ENCODE results near the gene EYS. TPM values are rescaled to one million over a fixed set of nuclear protein-coding genes. Genes with fewer than 3 reads are reported as not detected.

Gene EYS
- total RNA-seq, 1 donor from 2014 or later: 0.08 TPM

DNA sequence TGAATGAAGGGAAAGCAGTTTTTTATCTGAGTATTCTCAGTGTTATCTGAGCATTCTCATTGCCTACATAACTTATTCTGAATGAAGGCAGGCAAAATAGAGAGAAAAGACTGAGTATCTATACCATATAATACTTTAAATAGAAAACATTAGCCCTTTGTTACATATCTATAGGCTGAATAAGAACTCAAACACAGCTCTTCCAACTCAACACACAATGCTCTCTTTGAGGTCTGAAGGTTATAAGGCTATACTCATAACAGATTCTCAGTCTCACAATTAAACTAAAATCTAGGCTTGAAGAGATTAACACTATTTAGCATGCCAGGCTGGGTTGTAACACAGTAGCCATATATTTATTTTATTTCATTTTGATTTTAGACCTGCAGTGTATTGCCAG, 56.9 kb downstream of the EYS start:
- Histone ChIP-seq H3K27ac (replicated peaks) (no peak overlapping the region), H3K36me3 (no peaks in the 10 kb centered on the region), H3K4me3 (no peak overlapping the region), H3K27me3 (ENCODE audit: low read depth) (no peaks in the 10 kb centered on the region), H3K4me1 (no peaks in the 10 kb centered on the region), H3K9me3 (replicated peaks) (peaks cover 4% of the 10 kb centered on the region)
- intact Hi-C loops (cut with micrococcal nuclease): no loop called here
- no peak for DNase-seq
- TF ChIP-seq, protein P1, sequence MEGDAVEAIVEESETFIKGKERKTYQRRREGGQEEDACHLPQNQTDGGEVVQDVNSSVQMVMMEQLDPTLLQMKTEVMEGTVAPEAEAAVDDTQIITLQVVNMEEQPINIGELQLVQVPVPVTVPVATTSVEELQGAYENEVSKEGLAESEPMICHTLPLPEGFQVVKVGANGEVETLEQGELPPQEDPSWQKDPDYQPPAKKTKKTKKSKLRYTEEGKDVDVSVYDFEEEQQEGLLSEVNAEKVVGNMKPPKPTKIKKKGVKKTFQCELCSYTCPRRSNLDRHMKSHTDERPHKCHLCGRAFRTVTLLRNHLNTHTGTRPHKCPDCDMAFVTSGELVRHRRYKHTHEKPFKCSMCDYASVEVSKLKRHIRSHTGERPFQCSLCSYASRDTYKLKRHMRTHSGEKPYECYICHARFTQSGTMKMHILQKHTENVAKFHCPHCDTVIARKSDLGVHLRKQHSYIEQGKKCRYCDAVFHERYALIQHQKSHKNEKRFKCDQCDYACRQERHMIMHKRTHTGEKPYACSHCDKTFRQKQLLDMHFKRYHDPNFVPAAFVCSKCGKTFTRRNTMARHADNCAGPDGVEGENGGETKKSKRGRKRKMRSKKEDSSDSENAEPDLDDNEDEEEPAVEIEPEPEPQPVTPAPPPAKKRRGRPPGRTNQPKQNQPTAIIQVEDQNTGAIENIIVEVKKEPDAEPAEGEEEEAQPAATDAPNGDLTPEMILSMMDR (IDR thresholded peaks at IDR 0.05; ENCODE audit: borderline replicate concordance): no peak

DNA sequence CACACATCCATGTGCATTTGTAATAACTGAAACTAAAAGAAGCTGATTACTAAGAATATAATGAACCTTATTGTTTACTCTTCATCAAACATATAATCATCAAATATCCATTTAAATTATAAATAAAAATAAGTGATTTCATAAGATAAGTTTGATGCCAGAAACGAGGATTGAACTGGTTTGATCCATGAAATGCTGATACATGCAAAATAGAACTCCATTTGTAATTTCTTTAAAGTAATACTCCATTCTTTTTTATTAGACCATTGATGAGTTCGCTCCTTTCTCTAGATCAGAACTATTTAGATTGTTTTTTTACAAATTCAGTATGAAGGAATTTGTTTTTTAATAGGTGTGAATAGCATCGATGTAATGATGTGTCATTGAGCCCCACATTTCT, 57.6 kb downstream of the EYS start:
- no peak overlapping the region for H3K27ac ChIP-seq (replicated peaks)
- intact Hi-C loops (cut with micrococcal nuclease): no loop called here
- H3K4me1 ChIP-seq: no peaks in the 10 kb centered on the region
- peaks cover 4% of the 10 kb centered on the region for H3K9me3 ChIP-seq (replicated peaks)
- DNase-seq: no peak
- no peaks in the 10 kb centered on the region for H3K27me3 ChIP-seq (ENCODE audit: low read depth)
- no peaks in the 10 kb centered on the region for H3K36me3 ChIP-seq
- H3K4me3 ChIP-seq: no peak overlapping the region
- TF ChIP-seq, protein P1 (IDR thresholded peaks at IDR 0.05; ENCODE audit: borderline replicate concordance): no peak

DNA sequence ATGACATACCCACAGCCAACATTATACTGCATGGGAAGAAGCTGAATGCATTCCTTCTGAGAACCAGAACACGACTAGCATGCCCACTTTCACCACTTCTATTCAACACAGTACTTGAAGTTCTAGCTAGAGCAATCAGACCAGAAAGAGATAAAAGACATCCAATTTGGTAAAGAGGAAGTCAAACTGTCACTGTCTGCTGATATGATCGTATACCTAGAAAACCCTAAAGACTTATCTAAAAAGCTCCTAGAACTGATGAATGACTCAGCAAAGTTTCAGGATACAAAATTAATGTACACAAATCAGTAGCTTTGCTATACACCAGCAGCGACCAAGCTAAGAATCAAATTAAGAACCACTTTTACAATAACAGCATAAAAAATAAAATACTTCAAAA, 60.5 kb downstream of the EYS start:
- TF ChIP-seq, protein P1 (IDR thresholded peaks at IDR 0.05; ENCODE audit: borderline replicate concordance): no peak
- Histone ChIP-seq H3K9me3 (replicated peaks) (peaks cover 4% of the 10 kb centered on the region), H3K4me3 (no peak overlapping the region), H3K27ac (replicated peaks) (no peak overlapping the region), H3K27me3 (ENCODE audit: low read depth) (no peaks in the 10 kb centered on the region), H3K36me3 (no peaks in the 10 kb centered on the region), H3K4me1 (no peaks in the 10 kb centered on the region)
- no peak for DNase-seq
- intact Hi-C loops (cut with micrococcal nuclease): no loop called here

DNA sequence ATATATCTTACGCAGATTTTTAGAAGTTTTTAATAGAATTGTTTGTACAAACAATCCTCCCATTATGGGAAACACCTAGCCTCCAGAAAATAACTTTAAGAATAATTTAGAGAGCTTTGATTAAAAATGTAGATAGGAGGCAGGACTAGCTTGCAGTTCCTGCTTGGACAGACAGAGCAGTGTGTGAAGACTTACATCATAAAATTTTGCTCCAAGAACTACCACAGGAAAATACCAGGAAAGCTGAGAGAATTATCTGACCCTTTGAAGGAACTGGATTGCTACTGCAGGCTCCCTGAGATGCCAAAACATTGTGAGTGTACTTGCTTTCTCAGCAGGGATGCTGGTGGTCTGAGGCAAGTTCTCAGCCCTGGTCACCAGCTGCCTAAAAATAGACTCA, 64.2 kb downstream of the EYS start:
- Histone ChIP-seq H3K27ac (replicated peaks) (no peak overlapping the region), H3K9me3 (replicated peaks) (peaks cover 4% of the 10 kb centered on the region), H3K4me1 (no peaks in the 10 kb centered on the region), H3K4me3 (no peak overlapping the region), H3K27me3 (ENCODE audit: low read depth) (no peaks in the 10 kb centered on the region), H3K36me3 (no peaks in the 10 kb centered on the region)
- DNase-seq: no peak
- TF ChIP-seq, protein P1 (IDR thresholded peaks at IDR 0.05; ENCODE audit: borderline replicate concordance): no peak
- intact Hi-C loops (cut with micrococcal nuclease): no loop called here

DNA sequence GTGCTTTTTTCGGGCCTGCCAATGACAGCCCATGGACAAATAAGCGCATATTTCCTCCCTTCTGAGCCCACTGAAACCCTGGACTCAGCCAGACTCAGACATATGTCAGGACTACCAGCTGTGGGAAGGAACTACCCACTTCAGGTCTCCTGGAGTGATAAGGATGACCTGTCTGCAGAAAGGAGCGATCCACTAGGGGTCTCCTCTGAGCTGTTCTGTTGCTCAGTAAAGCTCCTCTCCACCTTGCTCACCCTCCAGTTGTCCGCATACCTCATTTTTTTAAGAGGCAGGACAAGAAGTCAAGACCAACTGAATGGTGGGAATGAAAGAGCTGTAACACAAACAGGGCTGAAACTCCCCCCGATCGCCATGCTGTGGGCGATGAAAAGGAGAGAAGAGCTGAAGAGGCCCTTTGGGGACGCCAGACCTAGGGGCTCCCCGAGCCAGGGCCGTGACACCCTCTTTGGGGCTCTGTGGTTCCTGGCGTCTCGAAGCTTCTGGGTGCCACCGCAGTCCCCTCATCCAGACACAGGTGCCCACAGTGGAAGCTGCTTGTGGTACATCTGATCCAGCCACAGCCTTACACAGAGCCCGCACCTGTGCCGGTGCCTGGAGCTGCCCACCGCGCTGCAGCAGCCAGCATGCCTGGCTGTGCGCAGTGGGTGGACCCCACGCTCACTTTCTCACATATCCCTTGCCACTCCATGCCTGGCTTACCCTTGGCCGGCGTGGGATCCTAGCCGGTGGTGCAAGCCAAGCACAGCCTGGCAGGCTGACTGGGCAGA, 68.8 kb downstream of the EYS start:
- Histone ChIP-seq H3K4me1 (no peaks in the 10 kb centered on the region), H3K36me3 (no peaks in the 10 kb centered on the region), H3K27ac (replicated peaks) (no peak overlapping the region), H3K4me3 (no peak overlapping the region), H3K27me3 (ENCODE audit: low read depth) (no peaks in the 10 kb centered on the region), H3K9me3 (replicated peaks) (no peaks in the 10 kb centered on the region)
- no peak for DNase-seq
- TF ChIP-seq, protein P1 (IDR thresholded peaks at IDR 0.05; ENCODE audit: borderline replicate concordance): no peak
- intact Hi-C loops (cut with micrococcal nuclease): no loop called here

Data from left ventricle myocardium inferior (tissue), 1 donor.